ENCODE data around the gene SOS1.

The SOS1 gene

DNA sequence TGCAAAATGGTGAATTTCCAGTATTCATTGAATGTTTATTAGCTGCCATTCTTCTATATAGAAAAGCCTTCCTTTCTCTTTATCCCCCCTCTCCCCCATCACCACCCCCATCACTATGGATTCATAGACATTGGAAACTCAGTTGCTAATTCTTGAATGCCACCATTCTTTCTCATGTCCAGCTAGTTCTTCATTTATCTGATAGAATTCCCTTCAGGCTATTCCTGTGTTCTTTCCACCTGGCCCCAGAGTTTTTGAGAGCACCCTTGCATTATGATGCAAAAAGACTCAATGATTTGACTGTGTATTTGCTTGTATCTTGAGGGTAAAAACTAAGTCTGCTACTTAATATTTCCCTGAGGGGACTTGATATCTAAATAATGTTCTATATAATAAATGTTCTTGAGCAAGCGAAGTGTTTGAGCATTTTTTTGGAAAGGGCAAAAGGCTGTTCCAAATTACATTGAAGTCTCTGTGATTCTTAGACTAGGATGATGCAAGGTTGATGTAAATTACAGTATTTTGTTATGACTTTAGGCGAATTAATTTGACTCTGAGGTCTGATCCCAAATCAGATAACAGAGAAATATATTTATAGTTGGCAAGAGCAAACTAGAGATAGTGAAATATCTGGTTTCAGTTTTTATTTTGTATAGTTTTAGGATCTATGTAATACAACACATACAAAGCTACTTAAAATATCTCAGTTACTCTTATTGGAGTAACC is 18.8 kb upstream of the SOS1 start (continued):
- TF ChIP-seq ZNF157 (tag by site-specific recombination; IDR thresholded peaks at IDR 0.05) (no peak), ZNF48 (tag by site-specific recombination; IDR thresholded peaks at IDR 0.05) (no peak), ZBTB17 (tag by site-specific recombination; IDR thresholded peaks at IDR 0.05) (peak; percentile 63; the same call in 1 of the 2 replicates), ZNF155 (tag by site-specific recombination; IDR thresholded peaks at IDR 0.05) (no peak), ZNF202 (tag by site-specific recombination; IDR thresholded peaks at IDR 0.05; ENCODE audit: borderline replicate concordance) (no peak), HOXC10 (CRISPR knock-in tag; IDR thresholded peaks at IDR 0.05) (no peak), PRDM10 (tag by site-specific recombination; IDR thresholded peaks at IDR 0.05) (0 out of 2 replicates have a peak, but pooled peaks have one; percentile 25), ZNF518A (tag by site-specific recombination; conservative IDR thresholded peaks at IDR 0.05; ENCODE audit: low read depth) (peak; percentile 31; the same call in 1 of the 2 replicates), MYNN (tag by site-specific recombination; IDR thresholded peaks at IDR 0.05; ENCODE audit: borderline replicate concordance) (no peak), ZNF324 (tag by site-specific recombination; IDR thresholded peaks at IDR 0.05) (no peak), ZNF658 (tag by site-specific recombination; IDR thresholded peaks at IDR 0.05) (no peak), ZNF394 (tag by site-specific recombination; IDR thresholded peaks at IDR 0.05; ENCODE audit: borderline replicate concordance) (peak; percentile 33; the same call in 1 of the 2 replicates), ZNF366 (tag by site-specific recombination; conservative IDR thresholded peaks at IDR 0.05) (0 out of 2 replicates have a peak, but pooled peaks have one; percentile 24), ZNF521 (tag by site-specific recombination; IDR thresholded peaks at IDR 0.05) (no peak), ZNF776 (tag by site-specific recombination; IDR thresholded peaks at IDR 0.05; ENCODE audit: borderline replicate concordance) (no peak), OSR2 (tag by site-specific recombination; IDR thresholded peaks at IDR 0.05) (no peak), KLF1 (tag by site-specific recombination; IDR thresholded peaks at IDR 0.05) (no peak)
- TF ChIP-seq, protein P1, sequence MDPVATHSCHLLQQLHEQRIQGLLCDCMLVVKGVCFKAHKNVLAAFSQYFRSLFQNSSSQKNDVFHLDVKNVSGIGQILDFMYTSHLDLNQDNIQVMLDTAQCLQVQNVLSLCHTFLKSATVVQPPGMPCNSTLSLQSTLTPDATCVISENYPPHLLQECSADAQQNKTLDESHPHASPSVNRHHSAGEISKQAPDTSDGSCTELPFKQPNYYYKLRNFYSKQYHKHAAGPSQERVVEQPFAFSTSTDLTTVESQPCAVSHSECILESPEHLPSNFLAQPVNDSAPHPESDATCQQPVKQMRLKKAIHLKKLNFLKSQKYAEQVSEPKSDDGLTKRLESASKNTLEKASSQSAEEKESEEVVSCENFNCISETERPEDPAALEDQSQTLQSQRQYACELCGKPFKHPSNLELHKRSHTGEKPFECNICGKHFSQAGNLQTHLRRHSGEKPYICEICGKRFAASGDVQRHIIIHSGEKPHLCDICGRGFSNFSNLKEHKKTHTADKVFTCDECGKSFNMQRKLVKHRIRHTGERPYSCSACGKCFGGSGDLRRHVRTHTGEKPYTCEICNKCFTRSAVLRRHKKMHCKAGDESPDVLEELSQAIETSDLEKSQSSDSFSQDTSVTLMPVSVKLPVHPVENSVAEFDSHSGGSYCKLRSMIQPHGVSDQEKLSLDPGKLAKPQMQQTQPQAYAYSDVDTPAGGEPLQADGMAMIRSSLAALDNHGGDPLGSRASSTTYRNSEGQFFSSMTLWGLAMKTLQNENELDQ (tag by site-specific recombination; IDR thresholded peaks at IDR 0.05; ENCODE audit: low read depth): no peak
- TF ChIP-seq, protein P2, sequence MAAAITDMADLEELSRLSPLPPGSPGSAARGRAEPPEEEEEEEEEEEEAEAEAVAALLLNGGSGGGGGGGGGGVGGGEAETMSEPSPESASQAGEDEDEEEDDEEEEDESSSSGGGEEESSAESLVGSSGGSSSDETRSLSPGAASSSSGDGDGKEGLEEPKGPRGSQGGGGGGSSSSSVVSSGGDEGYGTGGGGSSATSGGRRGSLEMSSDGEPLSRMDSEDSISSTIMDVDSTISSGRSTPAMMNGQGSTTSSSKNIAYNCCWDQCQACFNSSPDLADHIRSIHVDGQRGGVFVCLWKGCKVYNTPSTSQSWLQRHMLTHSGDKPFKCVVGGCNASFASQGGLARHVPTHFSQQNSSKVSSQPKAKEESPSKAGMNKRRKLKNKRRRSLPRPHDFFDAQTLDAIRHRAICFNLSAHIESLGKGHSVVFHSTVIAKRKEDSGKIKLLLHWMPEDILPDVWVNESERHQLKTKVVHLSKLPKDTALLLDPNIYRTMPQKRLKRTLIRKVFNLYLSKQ (tag by site-specific recombination; IDR thresholded peaks at IDR 0.05; ENCODE audit: borderline replicate concordance): no peak
